Measurements from ENCODE around the gene SNX33. TPM values are rescaled to one million over a fixed set of nuclear protein-coding genes. Genes with fewer than 3 reads are reported as not detected.

Gene SNX33
- total RNA-seq, 1 experiment from 2014 or later: 16.8 TPM

DNA sequence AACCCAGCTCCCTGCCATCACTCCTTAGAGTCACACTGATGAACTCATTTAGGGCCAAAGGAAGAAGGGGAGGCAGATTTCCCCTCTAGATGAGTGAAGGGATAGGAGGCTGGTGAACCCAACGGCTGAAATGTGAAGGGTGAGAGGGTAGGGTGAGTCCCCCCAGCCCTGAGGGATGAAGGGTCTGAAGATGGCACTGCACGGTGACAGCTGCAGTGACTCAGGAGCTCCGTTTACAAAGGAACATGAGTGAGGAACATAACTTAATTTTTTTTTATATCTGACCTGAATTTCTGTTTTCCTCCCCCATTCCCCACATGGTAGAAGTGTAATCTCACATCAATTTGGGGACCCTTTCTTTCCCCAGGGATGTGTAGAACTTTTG lies 14.0 kb downstream of the SNX33 start:
- Histone ChIP-seq H3K79me2 (ENCODE audit: low read length) (no peaks in the 10 kb centered on the region), H3K4me3 (ENCODE audit: low read length) (no peak overlapping the region), H3F3A (ENCODE audit: low read length, unreplicated experiment) (no peaks in the 10 kb centered on the region), H4K20me1 (ENCODE audit: low read length) (no peaks in the 10 kb centered on the region), H2AFZ (ENCODE audit: low read length) (no peak overlapping the region; the same call in 1 of the 2 replicates), H3K27ac (ENCODE audit: low read length) (peak overlapping the region; percentile 63), H3K27me3 (ENCODE audit: low read length) (no peaks in the 10 kb centered on the region), H3K9me2 (replicated peaks; ENCODE audit: low read length) (no peaks in the 10 kb centered on the region), H3K9me3 (ENCODE audit: low read length) (no peaks in the 10 kb centered on the region), H3K4me2 (ENCODE audit: low read length) (peak overlapping the region; percentile 61), H3K36me3 (ENCODE audit: low read depth, low read length) (no peaks in the 10 kb centered on the region), H3K9ac (ENCODE audit: low read length) (peak overlapping the region; percentile 45; the same call in 1 of the 2 replicates), H3K4me1 (ENCODE audit: insufficient read depth, low read length) (peaks cover 37% of the 10 kb centered on the region)
- intact Hi-C loops (cut with micrococcal nuclease): no loop called here
- no TSS peak for BruUV-seq (replicated peaks)
- no peak for ATAC-seq
- no peak for DNase-seq
- CTCF ChIA-PET: no interaction called here
- TF ChIP-seq EZH2phosphoT487 (IDR thresholded peaks at IDR 0.05; ENCODE audit: borderline replicate concordance, low read length) (no peak), EZH2 (IDR thresholded peaks at IDR 0.05; ENCODE audit: low read length, unreplicated experiment) (no peak)
- TF ChIP-seq, protein P1, sequence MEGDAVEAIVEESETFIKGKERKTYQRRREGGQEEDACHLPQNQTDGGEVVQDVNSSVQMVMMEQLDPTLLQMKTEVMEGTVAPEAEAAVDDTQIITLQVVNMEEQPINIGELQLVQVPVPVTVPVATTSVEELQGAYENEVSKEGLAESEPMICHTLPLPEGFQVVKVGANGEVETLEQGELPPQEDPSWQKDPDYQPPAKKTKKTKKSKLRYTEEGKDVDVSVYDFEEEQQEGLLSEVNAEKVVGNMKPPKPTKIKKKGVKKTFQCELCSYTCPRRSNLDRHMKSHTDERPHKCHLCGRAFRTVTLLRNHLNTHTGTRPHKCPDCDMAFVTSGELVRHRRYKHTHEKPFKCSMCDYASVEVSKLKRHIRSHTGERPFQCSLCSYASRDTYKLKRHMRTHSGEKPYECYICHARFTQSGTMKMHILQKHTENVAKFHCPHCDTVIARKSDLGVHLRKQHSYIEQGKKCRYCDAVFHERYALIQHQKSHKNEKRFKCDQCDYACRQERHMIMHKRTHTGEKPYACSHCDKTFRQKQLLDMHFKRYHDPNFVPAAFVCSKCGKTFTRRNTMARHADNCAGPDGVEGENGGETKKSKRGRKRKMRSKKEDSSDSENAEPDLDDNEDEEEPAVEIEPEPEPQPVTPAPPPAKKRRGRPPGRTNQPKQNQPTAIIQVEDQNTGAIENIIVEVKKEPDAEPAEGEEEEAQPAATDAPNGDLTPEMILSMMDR (conservative IDR thresholded peaks at IDR 0.05; ENCODE audit: low read depth, low read length): no peak
- POLR2A ChIA-PET (ENCODE audit: unreplicated experiment): interaction anchor here (1.0 kb wide), 1 partner anchor 14 kb away, joined by 5 read pairs; the partner anchor contains the start of gene SNX33

DNA sequence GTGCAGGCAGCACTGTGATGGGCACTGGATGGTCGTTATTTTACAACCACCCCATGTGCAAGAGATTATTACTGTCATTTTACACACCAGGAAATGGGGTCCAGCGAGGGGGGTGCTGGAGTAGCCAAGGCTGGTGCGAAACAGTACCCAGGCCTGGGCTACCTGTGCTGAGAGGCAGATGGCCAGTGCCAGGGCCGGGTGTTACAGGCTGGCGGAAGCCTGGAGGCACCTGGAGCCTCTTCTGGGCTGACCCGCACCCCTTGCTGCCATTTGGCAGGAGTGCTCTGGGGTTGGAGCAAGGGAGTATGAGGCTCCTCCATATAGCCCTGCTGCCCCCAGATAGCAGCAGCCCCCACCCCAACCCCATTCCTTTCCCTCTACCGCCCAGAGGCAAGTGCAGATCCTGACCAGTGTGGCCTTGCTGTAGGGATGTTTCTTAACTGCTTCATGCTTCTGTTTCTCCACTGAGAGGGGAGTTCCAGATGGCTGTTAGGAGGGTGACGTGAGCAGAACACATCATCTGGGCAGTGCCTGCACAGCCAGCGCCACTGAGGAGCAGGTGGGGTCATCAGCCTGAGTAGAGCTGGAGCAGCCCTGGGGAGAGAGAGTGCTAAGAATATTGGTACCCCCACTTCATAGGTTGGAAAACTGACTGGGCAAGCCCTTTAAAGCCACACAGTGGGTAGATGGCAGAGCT lies 15.3 kb downstream of the SNX33 start:
- intact Hi-C loops (cut with micrococcal nuclease): no loop called here
- ATAC-seq (no peak), DNase-seq (no peak)
- Histone ChIP-seq H2AFZ (ENCODE audit: low read length) (no peak overlapping the region), H3K36me3 (ENCODE audit: low read depth, low read length) (no peaks in the 10 kb centered on the region), H3K9me2 (replicated peaks; ENCODE audit: low read length) (no peaks in the 10 kb centered on the region), H3K27me3 (ENCODE audit: low read length) (no peaks in the 10 kb centered on the region), H3K4me3 (ENCODE audit: low read length) (no peak overlapping the region), H3K4me2 (ENCODE audit: low read length) (no peak overlapping the region), H4K20me1 (ENCODE audit: low read length) (no peaks in the 10 kb centered on the region), H3K4me1 (ENCODE audit: insufficient read depth, low read length) (peaks cover 47% of the 10 kb centered on the region), H3K79me2 (ENCODE audit: low read length) (no peaks in the 10 kb centered on the region), H3K9me3 (ENCODE audit: low read length) (no peaks in the 10 kb centered on the region), H3K27ac (ENCODE audit: low read length) (no peak overlapping the region), H3K9ac (ENCODE audit: low read length) (no peak overlapping the region), H3F3A (ENCODE audit: low read length, unreplicated experiment) (no peaks in the 10 kb centered on the region)
- BruUV-seq (replicated peaks): no TSS peak
- ChIA-PET CTCF (interaction anchor here (1.0 kb wide), 1 partner anchor 15 kb away, joined by 3 read pairs; the partner anchor contains the start of gene SNX33), POLR2A (ENCODE audit: unreplicated experiment) (no interaction called here)
- TF ChIP-seq, protein P1 (conservative IDR thresholded peaks at IDR 0.05; ENCODE audit: low read depth, low read length): no peak
- no peak for TF ChIP-seq EZH2phosphoT487 (IDR thresholded peaks at IDR 0.05; ENCODE audit: borderline replicate concordance, low read length)
- no peak for TF ChIP-seq EZH2 (IDR thresholded peaks at IDR 0.05; ENCODE audit: low read length, unreplicated experiment)

DNA sequence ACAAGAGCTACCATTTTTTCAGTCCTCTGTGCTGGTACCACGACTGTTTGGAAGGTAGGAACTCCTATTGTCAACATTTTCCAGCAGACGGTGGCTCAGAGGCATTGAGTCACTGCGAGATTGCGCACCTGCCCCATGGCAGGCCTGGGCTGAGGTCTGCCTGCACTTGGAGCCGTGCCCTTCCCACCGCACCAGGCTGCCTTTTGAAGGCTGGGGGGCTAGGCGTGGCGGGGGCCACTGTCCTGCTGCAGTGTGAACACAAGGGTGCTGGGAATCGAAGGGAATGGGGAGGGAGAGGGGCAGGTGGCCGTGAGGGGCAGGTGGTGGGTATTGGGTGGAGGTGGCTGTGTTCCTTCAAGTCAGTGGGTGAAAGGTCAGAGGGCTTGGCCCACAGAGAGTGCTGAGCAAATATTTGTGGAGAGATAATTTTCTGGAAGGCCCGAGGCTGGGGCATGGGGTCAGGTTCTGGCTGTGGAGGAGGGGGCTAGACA lies 16.3 kb downstream of the SNX33 start:
- Histone ChIP-seq H3K4me1 (ENCODE audit: insufficient read depth, low read length) (peaks cover 53% of the 10 kb centered on the region), H3K9ac (ENCODE audit: low read length) (no peak overlapping the region), H3K27ac (ENCODE audit: low read length) (no peak overlapping the region), H3K27me3 (ENCODE audit: low read length) (no peaks in the 10 kb centered on the region), H3K4me2 (ENCODE audit: low read length) (no peak overlapping the region), H4K20me1 (ENCODE audit: low read length) (no peaks in the 10 kb centered on the region), H3K79me2 (ENCODE audit: low read length) (no peaks in the 10 kb centered on the region), H2AFZ (ENCODE audit: low read length) (no peak overlapping the region), H3K9me3 (ENCODE audit: low read length) (no peaks in the 10 kb centered on the region), H3K9me2 (replicated peaks; ENCODE audit: low read length) (no peaks in the 10 kb centered on the region), H3K36me3 (ENCODE audit: low read depth, low read length) (no peaks in the 10 kb centered on the region), H3F3A (ENCODE audit: low read length, unreplicated experiment) (no peaks in the 10 kb centered on the region), H3K4me3 (ENCODE audit: low read length) (no peak overlapping the region)
- intact Hi-C loops (cut with micrococcal nuclease): no loop called here
- ATAC-seq (no peak), DNase-seq (no peak)
- TF ChIP-seq EZH2phosphoT487 (IDR thresholded peaks at IDR 0.05; ENCODE audit: borderline replicate concordance, low read length): no peak
- TF ChIP-seq, protein P1 (conservative IDR thresholded peaks at IDR 0.05; ENCODE audit: low read depth, low read length): no peak
- no peak for TF ChIP-seq EZH2 (IDR thresholded peaks at IDR 0.05; ENCODE audit: low read length, unreplicated experiment)
- ChIA-PET CTCF (interaction anchor here (1.0 kb wide), 1 partner anchor 16 kb away, joined by 3 read pairs; the partner anchor contains the start of gene SNX33), POLR2A (ENCODE audit: unreplicated experiment) (interaction anchor here (0.7 kb wide), 1 partner anchor 16 kb away, joined by 3 read pairs; the partner anchor contains the start of gene SNX33)
- no TSS peak for BruUV-seq (replicated peaks)

Measured in PC-3 (cell line).